HepG2 (cell line): ENCODE measurements around the gene CISD2. TPM values are rescaled to one million over a fixed set of nuclear protein-coding genes. Genes with fewer than 3 reads are reported as not detected.
A peak's percentile ranks its signal among the peaks of the same experiment; 100 is the strongest.

Source experiments
- ATAC-seq: fragments of 200-7000 bp; cut with Tn5 transposase; 3 replicates; pipeline ENCODE4 v1.9.1; 2020; ENCODE audit warnings: mild to moderate bottlenecking, moderate library complexity
- BruUV-seq: library from RNA; stranded (reverse); fragments of 400-500 nt; replicated peaks from 2 replicates; lab custom pipeline; 2021; lab: Mats Ljungman, UMichigan
- CTCF ChIA-PET: fragments of 300-600 bp; formaldehyde crosslinking; extraction: SDS; loops from one replicate; lab custom pipeline; 2021; ENCODE audit warnings: low total read pairs, inconsistent platforms, low intra/inter-chr PET ratio; lab: Yijun Ruan, JAX
- POLR2A ChIA-PET: fragments of 350-600 bp; sonication (Branson Sonifier 250); formaldehyde crosslinking; loops from one replicate; lab custom pipeline; 2020; ENCODE audit warnings: antibody characterized with exemption, inconsistent platforms; lab: Yijun Ruan, JAX
- DNase-seq: peaks from one replicate; pipeline ENCODE4 v3.0.0-alpha.2; 2015; ENCODE audit warnings: low spot score
- FAIRE-seq: peaks from 3 replicates; lab custom pipeline; 2011; peaks lifted over from hg19 to GRCh38; lab: Jason Lieb, UNC
- H2AFZ ChIP-seq: one replicate; pipeline ENCODE4 v1.6.1; 2011; ENCODE audit warnings: low read length, inconsistent platforms
- H3K27ac ChIP-seq: fragments of 300-600 bp; 3 replicates; pipeline ENCODE4 v1.8.0; 2011; ENCODE audit warnings: mixed run types, mild to moderate bottlenecking, mixed read lengths, low read length, inconsistent platforms; ENCODE audit not compliant: insufficient read depth; ENCODE audit errors: extremely low read length
- H3K27me3 ChIP-seq, 2 experiments: fragments of 200-600 bp in 1 of 2; 2 replicates in 1 of 2; 3 replicates in 1 of 2; pipeline versions ENCODE4 v1.6.0 to v1.8.0; 2011; ENCODE audit warnings: low read length in 2 of 2, mild to moderate bottlenecking in 2 of 2, moderate library complexity in 2 of 2, inconsistent platforms in 1 of 2; ENCODE audit not compliant: insufficient read depth in 2 of 2, control insufficient read depth in 1 of 2
- H3K36me3 ChIP-seq, 2 experiments: fragments of 200-600 bp in 1 of 2; replicated peaks in 1 of 2; 2 replicates in 1 of 2; 3 replicates in 1 of 2; pipeline versions ENCODE4 v1.5.1 to v1.8.0; 2011; ENCODE audit warnings: low read length in 2 of 2, inconsistent platforms in 1 of 2; ENCODE audit not compliant: insufficient read depth in 2 of 2, control insufficient read depth in 1 of 2
- H3K4me1 ChIP-seq: 2 replicates; pipeline ENCODE4 v1.5.1; 2012; ENCODE audit warnings: low read length, inconsistent platforms; ENCODE audit not compliant: insufficient read depth
- H3K4me2 ChIP-seq: 2 replicates; pipeline ENCODE4 v1.6.0; 2011; ENCODE audit warnings: low read depth, low read length, inconsistent platforms
- H3K4me3 ChIP-seq, 3 experiments: fragments of 200-600 bp in 1 of 3; sonication (generic), shearing (Covaris generic) in 1 of 3; replicated peaks in 1 of 3; 2 replicates each; pipeline ENCODE4 v1.5.1; 2011 to 2016; ENCODE audit warnings: low read length in 3 of 3, inconsistent platforms in 2 of 3, low read depth in 2 of 3, mild to moderate bottlenecking in 2 of 3, control low read depth in 1 of 3, mixed read lengths in 1 of 3; ENCODE audit not compliant: insufficient read depth in 1 of 3
- H3K79me2 ChIP-seq: one replicate; pipeline ENCODE4 v1.6.1; 2011; ENCODE audit warnings: low read length, inconsistent platforms; ENCODE audit not compliant: insufficient read depth
- H3K9ac ChIP-seq: 2 replicates; pipeline ENCODE4 v1.6.0; 2011; ENCODE audit warnings: mild to moderate bottlenecking, low read depth, low read length, inconsistent platforms; ENCODE audit not compliant: insufficient read depth
- H3K9me3 ChIP-seq: 2 replicates; pipeline ENCODE4 v1.5.1; 2012; ENCODE audit warnings: mild to moderate bottlenecking, low read length
- H4K20me1 ChIP-seq: 2 replicates; pipeline ENCODE4 v1.6.0; 2011; ENCODE audit warnings: inconsistent platforms, mild to moderate bottlenecking, low read length, moderate library complexity; ENCODE audit not compliant: insufficient read depth
- ADNP ChIP-seq: sonication (generic); formaldehyde crosslinking; IDR thresholded peaks from 2 replicates; pipeline ENCODE4 v1.4.0; 2020; ENCODE audit warnings: missing genetic modification reagents
- ATF1 ChIP-seq: IDR thresholded peaks from 2 replicates; pipeline ENCODE4 v1.6.1; 2016; ENCODE audit warnings: mild to moderate bottlenecking, control low read depth
- CHD4 ChIP-seq: fragments of 200-600 bp; sonication (generic); IDR thresholded peaks from 2 replicates; pipeline ENCODE4 v1.7.0; 2017; ENCODE audit warnings: mild to moderate bottlenecking, low read length, borderline replicate concordance
- CREB1 ChIP-seq, 2 experiments: fragments of 450-650 bp in 1 of 2; IDR thresholded peaks; 2 replicates each; pipeline ENCODE4 v1.6.1; 2016 to 2017; ENCODE audit warnings: control low read depth in 1 of 2, mild to moderate bottlenecking in 1 of 2, missing compliant biosample characterization in 1 of 2, missing genetic modification characterization in 1 of 2
- ERF ChIP-seq: IDR thresholded peaks from 2 replicates; pipeline ENCODE4 v1.6.1; 2018; ENCODE audit warnings: missing biosample characterization, missing genetic modification reagents
- HCFC1 ChIP-seq: fragments of 150-350 bp; IDR thresholded peaks from 2 replicates; pipeline ENCODE4 v1.6.1; 2014; ENCODE audit warnings: low read depth, low read length
- HDAC1 ChIP-seq: sonication (generic); formaldehyde crosslinking; IDR thresholded peaks from 2 replicates; pipeline ENCODE4 v1.5.1; 2020; ENCODE audit warnings: mild to moderate bottlenecking, missing genetic modification reagents
- HNRNPH1 ChIP-seq: fragments of 200-400 bp; formaldehyde crosslinking; optimal IDR thresholded peaks from 2 replicates; pipeline ENCODE3; 2017; ENCODE audit warnings: mild to moderate bottlenecking, low read depth, low read length
- HOXA3 ChIP-seq: sonication (generic); formaldehyde crosslinking; IDR thresholded peaks from 2 replicates; pipeline ENCODE4 v1.5.0; 2020; ENCODE audit warnings: missing genetic modification reagents
- HOXA5 ChIP-seq: sonication (generic); formaldehyde crosslinking; IDR thresholded peaks from 2 replicates; pipeline ENCODE4 v1.4.0; 2020; ENCODE audit warnings: missing genetic modification reagents
- KLF15 ChIP-seq: sonication (generic); formaldehyde crosslinking; IDR thresholded peaks from 2 replicates; pipeline ENCODE4 v1.8.1; 2023; ENCODE audit warnings: borderline replicate concordance, mild to moderate bottlenecking, inconsistent platforms, missing genetic modification reagents, mixed read lengths
- KLF16 ChIP-seq, 2 experiments: sonication (generic) in 1 of 2; formaldehyde crosslinking in 1 of 2; IDR thresholded peaks; 2 replicates each; pipeline versions ENCODE4 v1.6.1 to v1.8.0; 2016 to 2023; ENCODE audit warnings: missing genetic modification reagents in 2 of 2, missing compliant biosample characterization in 1 of 2
- MBD4 ChIP-seq: IDR thresholded peaks from 2 replicates; pipeline ENCODE4 v1.6.1; 2012; ENCODE audit warnings: low read length, inconsistent platforms, borderline replicate concordance
- MEIS2 ChIP-seq: sonication (generic); formaldehyde crosslinking; IDR thresholded peaks from 2 replicates; pipeline ENCODE4 v1.9.0; 2021; ENCODE audit warnings: mild to moderate bottlenecking, missing genetic modification reagents
- MTF2 ChIP-seq: sonication (generic); formaldehyde crosslinking; IDR thresholded peaks from 2 replicates; pipeline ENCODE4 v1.5.0; 2020; ENCODE audit warnings: missing genetic modification reagents, borderline replicate concordance
- NAIF1 ChIP-seq: sonication (generic); formaldehyde crosslinking; IDR thresholded peaks from 2 replicates; pipeline ENCODE4 v1.5.0; 2020; ENCODE audit warnings: mild to moderate bottlenecking, missing genetic modification reagents, borderline replicate concordance
- PHF5A ChIP-seq: IDR thresholded peaks from one replicate; pipeline ENCODE4 v1.6.1; 2018; ENCODE audit warnings: low read depth, missing genetic modification reagents; ENCODE audit not compliant: unreplicated experiment
- RAD21 ChIP-seq: fragments of 450-650 bp; formaldehyde crosslinking; IDR thresholded peaks from 2 replicates; pipeline ENCODE4 v1.5.0; 2020; ENCODE audit warnings: mild to moderate bottlenecking
- SOX13 ChIP-seq, 3 experiments: fragments of 450-650 bp in 1 of 3; sonication (generic) in 1 of 3; formaldehyde crosslinking in 1 of 3; IDR thresholded peaks in 2 of 3; conservative IDR thresholded peaks in 1 of 3; 2 replicates each; pipeline versions ENCODE4 v1.5.0 to v1.6.1; 2016 to 2020; ENCODE audit warnings: antibody characterized with exemption in 1 of 3, mild to moderate bottlenecking in 1 of 3, missing compliant biosample characterization in 1 of 3, missing genetic modification reagents in 1 of 3, moderate library complexity in 1 of 3
- SP5 ChIP-seq: IDR thresholded peaks from 2 replicates; pipeline ENCODE4 v1.6.1; 2016; ENCODE audit warnings: low read depth, borderline replicate concordance
- SRSF9 ChIP-seq: fragments of 200-400 bp; formaldehyde crosslinking; IDR thresholded peaks from 2 replicates; pipeline ENCODE4 v1.6.1; 2018; ENCODE audit warnings: borderline replicate concordance, mild to moderate bottlenecking, low read depth, low read length; ENCODE audit not compliant: insufficient read depth, poor library complexity, severe bottlenecking
- U2AF2 ChIP-seq: fragments of 200-400 bp; formaldehyde crosslinking; IDR thresholded peaks from 2 replicates; pipeline ENCODE4 v1.6.1; 2017; ENCODE audit warnings: low read depth, mild to moderate bottlenecking, low read length
- ZMYM2 ChIP-seq: sonication (generic); formaldehyde crosslinking; IDR thresholded peaks from 2 replicates; pipeline ENCODE4 v1.8.0; 2022; ENCODE audit warnings: mild to moderate bottlenecking, missing genetic modification reagents
- ZNF234 ChIP-seq: sonication (generic); formaldehyde crosslinking; conservative IDR thresholded peaks from 2 replicates; pipeline ENCODE4 v1.5.1; 2020; ENCODE audit warnings: mild to moderate bottlenecking, missing genetic modification reagents
- ZNF367 ChIP-seq: sonication (generic); formaldehyde crosslinking; IDR thresholded peaks from 2 replicates; pipeline ENCODE4 v1.4.0; 2020; ENCODE audit warnings: missing genetic modification reagents, borderline replicate concordance
- ZNF598 ChIP-seq: sonication (generic); formaldehyde crosslinking; IDR thresholded peaks from 2 replicates; pipeline ENCODE4 v1.5.1; 2020; ENCODE audit warnings: mild to moderate bottlenecking, missing genetic modification reagents, borderline replicate concordance
- WGBS: methylation state at CpG from one replicate; pipeline ENCODE4 v1.1.6; 2017; ENCODE audit warnings: low lambda C conversion rate; 5-methylcytosine and 5-hydroxymethylcytosine counted together
- in situ Hi-C: cut with HindIII; loops from 2 replicates; pipeline ENCODE4 v1.10.0; 2017; ENCODE audit warnings: low pct_unique_long_range_greater_than_20kb; ENCODE audit not compliant: extremely low pct_ligation_motif_present
- intact Hi-C: fragments of 100-400 bp; cut with micrococcal nuclease; formaldehyde crosslinking; loops from one replicate; pipeline ENCODE4 v1.10.0; 2022; ENCODE audit not compliant: unreplicated experiment
- polyA plus RNA-seq, 8 experiments: library from polyadenylated mRNA; depleted of rRNA in 3 of 8; stranded (reverse) in 7 of 8; unstranded in 1 of 8; fragments of >200 nt; fragmentation: Illumina TruSeq in 4 of 8; extraction: Trizol in 4 of 8; gene quantifications; 2 replicates each; pipeline versions ENCODE4 v1.2.1 to v1.2.3, GENCODE V29; 2011 to 2016; ENCODE audit warnings: low read depth in 4 of 8, missing spikeins in 1 of 8, mixed read lengths in 1 of 8; ENCODE audit not compliant: insufficient read depth in 1 of 8
- total RNA-seq, 5 experiments: library from RNA; depleted of rRNA; stranded (reverse); fragments of >200 nt; fragmentation: Illumina TruSeq; extraction: Trizol; gene quantifications; 2 replicates each; pipeline ENCODE4 v1.2.3, GENCODE V29; 2016; ENCODE audit warnings: low read depth in 1 of 5

The CISD2 gene
- total and polyA plus RNA-seq, 2 of the 13 experiments (the other 11 are each of a cell fraction or from before 2014, with no cell fraction given): 24.5 to 37.7 TPM

DNA sequence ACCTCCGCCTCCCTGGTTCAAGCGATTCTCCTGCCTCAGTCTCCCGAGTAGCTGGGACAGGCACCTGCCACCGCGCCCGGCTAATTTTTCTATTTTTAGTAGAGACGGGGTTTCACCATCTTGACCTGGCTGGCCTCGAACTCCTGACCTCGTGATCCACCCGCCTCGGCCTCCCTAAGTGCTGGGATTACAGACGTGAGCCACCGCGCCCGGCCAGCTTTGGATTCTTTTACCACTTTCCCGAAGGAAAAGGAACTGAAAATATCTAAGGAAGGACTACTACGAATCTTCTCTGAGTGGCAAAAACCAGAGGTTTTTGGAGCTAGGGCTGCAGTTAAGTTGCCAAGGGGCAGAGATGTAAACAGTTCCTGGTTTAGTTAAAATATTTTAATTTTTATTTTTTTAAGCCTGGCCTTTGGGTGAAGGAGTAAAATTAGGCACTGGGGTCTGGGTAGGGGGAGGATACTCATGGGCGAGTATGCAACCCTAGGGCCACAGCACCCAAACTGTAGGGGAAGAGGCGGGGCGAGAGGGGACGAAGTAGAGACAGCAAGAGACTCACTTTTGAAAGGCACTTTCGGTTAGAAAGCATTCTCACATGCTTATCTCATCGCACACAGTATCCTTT, 525 bp upstream of the CISD2 start:
- DNase-seq (no peak), FAIRE-seq (no peak), ATAC-seq (peak; percentile 62)
- TSS peak; percentile 78 for BruUV-seq
- WGBS: 1% methylated on average over 23 of the region's 23 CpGs
- no peaks in the 10 kb centered on the region for H4K20me1 ChIP-seq
- H3K4me1 ChIP-seq: peaks cover 49% of the 10 kb centered on the region
- in situ Hi-C loops (loop anchor here (5.0 kb wide), 1 partner anchor 41 kb away; the partner anchor contains the start of gene UBE2D3), intact Hi-C loops (no loop called here)
- H3K27me3 ChIP-seq: no peaks in the 10 kb centered on the region
- H3K27ac ChIP-seq: peak overlapping the region; percentile 98
- H3K4me2 ChIP-seq: peak overlapping the region; percentile 84
- H3K9me3 ChIP-seq: no peaks in the 10 kb centered on the region
- peak overlapping the region; percentile 97 for H2AFZ ChIP-seq
- ChIA-PET CTCF (no interaction called here), POLR2A (interaction anchor here (1.0 to 3.9 kb wide), 13 partner anchors 10 to 367 kb away, joined by 3 to 121 read pairs (median 5); partner anchors contain the start of genes NFKB1, SLC9B2 and UBE2D3)
- H3K36me3 ChIP-seq: no peaks in the 10 kb centered on the region
- H3K9ac ChIP-seq: peak overlapping the region; percentile 83
- peak overlapping the region; percentile 58 to 76 (median 67) for H3K4me3 ChIP-seq
- H3K79me2 ChIP-seq: peaks cover 79% of the 10 kb centered on the region
- TF ChIP-seq HNRNPH1 (no peak), SOX13 (IDR thresholded peaks at IDR 0.05) (0 out of 2 replicates have a peak, but pooled peaks have one; percentile 11), SOX13 (CRISPR knock-in tag; conservative IDR thresholded peaks at IDR 0.05 in 1 of 2, IDR thresholded peaks at IDR 0.05 in 1 of 2) (no peak), CHD4 (peak; percentile 50; the same call in 1 of the 2 replicates), SP5 (CRISPR knock-in tag) (no peak), PHF5A (CRISPR knock-in tag) (no peak), HDAC1 (CRISPR knock-in tag) (peak; percentile 31; the same call in 1 of the 2 replicates), KLF15 (CRISPR knock-in tag) (0 out of 2 replicates have a peak, but pooled peaks have one; percentile 24), ATF1 (CRISPR knock-in tag) (peak; percentile 40; the same call in 1 of the 2 replicates), MBD4 (no peak), SRSF9 (no peak), MEIS2 (CRISPR knock-in tag) (peak; percentile 13; the same call in 1 of the 2 replicates), CREB1 (IDR thresholded peaks at IDR 0.05) (no peak), CREB1 (CRISPR knock-in tag; IDR thresholded peaks at IDR 0.05) (peak; percentile 8; the same call in 1 of the 2 replicates), ZMYM2 (CRISPR knock-in tag) (0 out of 2 replicates have a peak, but pooled peaks have one; percentile 39), ADNP (0 out of 2 replicates have a peak, but pooled peaks have one; percentile 39), HOXA3 (no peak), RAD21 (CRISPR knock-in tag) (no peak), HCFC1 (no peak), U2AF2 (no peak), ERF (no peak), ZNF598 (CRISPR knock-in tag) (0 out of 2 replicates have a peak, but pooled peaks have one; percentile 9), ZNF234 (CRISPR knock-in tag) (0 out of 2 replicates have a peak, but pooled peaks have one; percentile 0), ZNF367 (CRISPR knock-in tag) (no peak), NAIF1 (CRISPR knock-in tag) (0 out of 2 replicates have a peak, but pooled peaks have one; percentile 24), MTF2 (peak; percentile 20), HOXA5 (CRISPR knock-in tag) (peak; percentile 6; the same call in 1 of the 2 replicates), KLF16 (CRISPR knock-in tag; IDR thresholded peaks at IDR 0.05) (no peak)
